WERI-Rb-1 (cell line): ENCODE measurements around the gene ENHO.

Experiments used
- DNase-seq: peaks from one replicate; pipeline ENCODE4 v3.0.0-alpha.2; 2020
- H3K27ac ChIP-seq: fragments of 250-450 bp; sonication (Bioruptor Pico); 2 replicates; pipeline ENCODE4 v1.5.1; 2020; ENCODE audit warnings: mild to moderate bottlenecking, moderate library complexity
- H3K27me3 ChIP-seq: fragments of 250-450 bp; sonication (Bioruptor Pico); 2 replicates; pipeline ENCODE4 v1.5.1; 2021; ENCODE audit warnings: mild to moderate bottlenecking, low read depth, moderate library complexity; ENCODE audit not compliant: insufficient read depth, severe bottlenecking
- H3K36me3 ChIP-seq: fragments of 250-450 bp; sonication (Bioruptor Pico); 2 replicates; pipeline ENCODE4 v1.5.1; 2020; ENCODE audit warnings: mild to moderate bottlenecking, moderate library complexity
- H3K4me3 ChIP-seq: 2 replicates; pipeline ENCODE4 v1.5.1; 2011; ENCODE audit warnings: low read depth, mild to moderate bottlenecking, control low read depth, low read length
- H3K9me3 ChIP-seq: fragments of 250-450 bp; sonication (Bioruptor Pico); 2 replicates; pipeline ENCODE4 v1.5.1; 2021; ENCODE audit warnings: mild to moderate bottlenecking, moderate library complexity; ENCODE audit not compliant: severe bottlenecking
- TF ChIP-seq, protein P1 (sequence below): IDR thresholded peaks from 2 replicates; pipeline ENCODE4 v1.5.1; 2011; ENCODE audit warnings: low read depth, mild to moderate bottlenecking, control low read depth, inconsistent platforms, low read length

The ENHO gene

DNA sequence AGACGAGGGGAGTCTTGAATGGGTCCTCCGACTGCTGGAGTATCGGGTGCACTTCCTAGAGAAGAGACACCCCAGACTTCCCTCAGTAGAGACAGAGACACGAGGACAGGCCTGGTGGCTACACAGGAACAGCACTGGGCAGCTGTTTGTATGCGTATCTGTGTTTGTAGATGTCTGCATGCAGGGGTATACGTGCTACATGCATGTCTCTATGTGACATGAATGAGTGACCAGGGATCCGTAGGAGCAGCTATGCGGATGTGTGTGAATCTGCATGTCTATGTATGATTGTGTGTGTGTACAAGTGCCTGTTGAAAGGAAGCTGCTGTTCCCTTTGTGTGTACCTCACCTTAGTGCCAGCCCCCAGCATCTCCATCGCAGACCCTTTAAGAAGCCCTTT, 35.6 kb upstream of the ENHO start:
- Histone ChIP-seq H3K36me3 (peaks cover 17% of the 10 kb centered on the region), H3K27ac (peak overlapping the region; percentile 46), H3K4me3 (no peak overlapping the region), H3K27me3 (no peaks in the 10 kb centered on the region), H3K9me3 (no peaks in the 10 kb centered on the region)
- DNase-seq = no peak
- TF ChIP-seq, protein P1, sequence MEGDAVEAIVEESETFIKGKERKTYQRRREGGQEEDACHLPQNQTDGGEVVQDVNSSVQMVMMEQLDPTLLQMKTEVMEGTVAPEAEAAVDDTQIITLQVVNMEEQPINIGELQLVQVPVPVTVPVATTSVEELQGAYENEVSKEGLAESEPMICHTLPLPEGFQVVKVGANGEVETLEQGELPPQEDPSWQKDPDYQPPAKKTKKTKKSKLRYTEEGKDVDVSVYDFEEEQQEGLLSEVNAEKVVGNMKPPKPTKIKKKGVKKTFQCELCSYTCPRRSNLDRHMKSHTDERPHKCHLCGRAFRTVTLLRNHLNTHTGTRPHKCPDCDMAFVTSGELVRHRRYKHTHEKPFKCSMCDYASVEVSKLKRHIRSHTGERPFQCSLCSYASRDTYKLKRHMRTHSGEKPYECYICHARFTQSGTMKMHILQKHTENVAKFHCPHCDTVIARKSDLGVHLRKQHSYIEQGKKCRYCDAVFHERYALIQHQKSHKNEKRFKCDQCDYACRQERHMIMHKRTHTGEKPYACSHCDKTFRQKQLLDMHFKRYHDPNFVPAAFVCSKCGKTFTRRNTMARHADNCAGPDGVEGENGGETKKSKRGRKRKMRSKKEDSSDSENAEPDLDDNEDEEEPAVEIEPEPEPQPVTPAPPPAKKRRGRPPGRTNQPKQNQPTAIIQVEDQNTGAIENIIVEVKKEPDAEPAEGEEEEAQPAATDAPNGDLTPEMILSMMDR = no peak

DNA sequence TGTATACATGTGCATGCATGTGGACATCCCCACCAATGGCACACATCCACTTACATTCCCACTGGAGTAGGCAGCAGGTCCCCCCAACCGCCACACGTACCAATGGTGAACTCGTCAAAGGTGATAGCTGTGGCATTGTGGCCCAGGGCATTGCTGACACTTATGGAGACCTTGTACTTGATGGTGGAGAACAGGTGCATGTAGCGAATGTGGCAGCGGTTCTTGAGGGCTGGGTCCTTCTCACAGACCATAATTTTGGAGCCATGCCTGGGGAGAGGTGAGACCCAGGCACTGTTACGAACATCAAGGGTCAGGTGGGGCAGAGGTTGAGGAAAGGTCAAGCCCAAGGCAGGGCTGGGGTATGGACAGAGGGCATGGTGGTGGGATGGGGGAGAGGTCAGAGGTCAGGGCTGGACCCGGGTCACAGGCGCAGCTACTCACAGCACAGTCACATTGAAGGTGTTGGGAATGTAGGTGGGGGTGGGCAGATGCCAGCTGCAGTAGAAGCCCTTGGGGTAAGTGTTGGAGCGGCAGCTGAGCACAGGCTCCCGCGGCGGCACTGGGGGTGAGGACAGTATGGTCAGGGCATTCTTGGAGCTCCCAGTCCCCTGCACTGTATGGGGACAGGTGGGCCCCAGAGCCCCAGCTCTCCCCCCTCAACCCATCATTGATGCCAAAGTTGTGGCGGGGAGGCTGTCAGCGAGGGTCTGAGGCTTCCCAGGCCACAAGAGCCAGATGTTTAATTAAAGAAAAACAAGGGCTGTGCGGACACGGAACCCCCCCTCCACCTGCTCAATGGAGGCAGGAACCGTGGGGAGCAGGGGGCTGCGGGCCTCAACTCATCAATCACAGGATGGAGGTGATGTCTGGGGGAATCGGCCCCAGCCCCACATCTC, 34.9 kb upstream of the ENHO start:
- Histone ChIP-seq H3K9me3 (no peaks in the 10 kb centered on the region), H3K36me3 (peaks cover 10% of the 10 kb centered on the region), H3K4me3 (no peak overlapping the region), H3K27me3 (no peaks in the 10 kb centered on the region), H3K27ac (peak overlapping the region; percentile 46)
- TF ChIP-seq, protein P1 = no peak
- no peak for DNase-seq

DNA sequence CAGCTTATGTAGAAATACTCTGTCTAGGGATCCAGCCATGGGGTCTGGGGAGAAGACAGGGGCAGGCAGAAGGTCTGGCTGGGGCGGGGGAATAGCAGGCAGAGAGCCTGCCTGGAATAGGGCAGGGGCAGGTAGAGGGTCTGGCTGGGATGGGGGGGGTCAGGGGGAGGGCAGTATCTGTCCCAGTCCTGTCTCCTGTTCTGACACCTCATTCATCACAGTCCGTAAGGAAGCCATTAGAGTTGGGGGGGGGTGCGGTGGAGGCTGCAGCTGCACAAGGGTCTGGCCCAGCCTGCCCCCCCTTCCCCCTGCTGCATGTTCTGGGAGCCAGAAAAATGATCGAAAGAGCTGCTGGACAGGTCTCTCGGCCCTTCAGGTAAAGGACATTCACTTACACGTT, 34.2 kb upstream of the ENHO start:
- no peaks in the 10 kb centered on the region for H3K27me3 ChIP-seq
- H3K36me3 ChIP-seq = peaks cover 3% of the 10 kb centered on the region
- no peak for DNase-seq
- no peaks in the 10 kb centered on the region for H3K9me3 ChIP-seq
- no peak overlapping the region for H3K27ac ChIP-seq
- TF ChIP-seq, protein P1 = no peak
- H3K4me3 ChIP-seq = no peak overlapping the region

DNA sequence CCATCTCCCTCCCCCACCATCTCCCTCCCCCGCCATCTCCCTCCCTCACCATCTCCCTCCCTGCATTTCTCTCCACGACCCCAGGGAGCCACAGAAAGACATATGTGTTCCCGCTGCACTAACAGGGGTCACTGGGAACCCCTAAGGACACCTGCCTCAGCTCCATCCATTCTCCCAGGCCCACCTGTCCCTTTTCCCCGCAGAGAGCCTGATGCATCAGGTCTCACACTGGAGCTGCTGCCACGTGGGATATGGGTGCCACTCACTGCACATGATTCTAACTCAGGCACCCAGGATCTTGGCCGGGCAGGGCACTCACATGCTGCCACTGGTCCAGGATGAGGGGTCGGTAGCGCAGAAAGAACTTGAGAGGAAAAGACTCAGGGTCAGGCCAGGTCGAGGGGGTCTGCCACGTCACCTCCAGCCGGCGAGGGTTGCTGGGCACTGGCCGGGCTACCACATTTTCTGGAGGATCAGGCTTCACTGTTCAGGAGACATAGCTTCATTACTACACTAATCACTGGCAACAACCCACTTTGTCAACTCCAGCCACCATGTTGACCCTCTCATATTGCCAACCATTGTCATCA, 33.2 kb upstream of the ENHO start:
- DNase-seq = no peak
- Histone ChIP-seq H3K9me3 (no peaks in the 10 kb centered on the region), H3K27me3 (no peaks in the 10 kb centered on the region)

DNA sequence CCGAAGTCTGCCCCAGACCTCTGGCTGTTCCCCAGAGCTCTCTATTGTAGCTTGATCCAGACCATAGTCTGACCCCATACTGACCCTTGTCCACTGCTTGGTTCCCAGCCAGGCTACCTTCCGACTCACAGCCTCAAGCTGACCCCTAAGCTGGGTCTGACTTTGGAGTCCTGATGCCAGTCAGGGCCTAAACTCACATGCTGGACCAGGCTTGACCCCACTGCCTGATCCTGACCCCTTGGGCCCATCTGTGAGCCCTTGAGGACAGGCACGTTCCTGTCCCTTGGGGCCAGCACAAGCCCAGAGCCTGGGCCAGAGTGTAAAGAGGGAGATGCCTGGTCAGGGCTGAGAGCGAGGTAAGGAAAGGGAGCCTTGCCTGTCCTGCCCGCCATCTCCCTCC, 32.7 kb upstream of the ENHO start:
- TF ChIP-seq, protein P1 = no peak
- Histone ChIP-seq H3K4me3 (no peak overlapping the region), H3K36me3 (no peaks in the 10 kb centered on the region; the same call in 1 of the 2 replicates), H3K27ac (peak overlapping the region; percentile 33), H3K9me3 (no peaks in the 10 kb centered on the region), H3K27me3 (no peaks in the 10 kb centered on the region)
- no peak for DNase-seq

More for the DNA sequence above, 33.2 kb upstream of the ENHO start:
- TF ChIP-seq, protein P1 = no peak
- Histone ChIP-seq H3K36me3 (no peaks in the 10 kb centered on the region; the same call in 1 of the 2 replicates), H3K4me3 (no peak overlapping the region), H3K27ac (no peak overlapping the region)
